Lower leg skin (tissue), 4 donors: ENCODE results near the gene PRDM11. TPM values are rescaled to one million over a fixed set of nuclear protein-coding genes. Genes with fewer than 3 reads are reported as not detected.
"Not testable (repeated sequence)": the region's sequence is repeated elsewhere in the genome, so short reads cannot be mapped to it uniquely, and the experiment has no call there.

Source experiments
- DNase-seq, 2 donors: peaks; one replicate each; pipeline ENCODE4 v3.0.0-alpha.2; 2019; ENCODE audit warnings: low spot score in 2 of 2
- H3K4me3 ChIP-seq: fragments of 200-600 bp; sonication (generic); 2 replicates; pipeline ENCODE4 v1.5.1; 2017; ENCODE audit warnings: mild to moderate bottlenecking, low read depth; ENCODE audit not compliant: poor library complexity, severe bottlenecking
- CTCF ChIP-seq, 3 donors: fragments of 450-650 bp; IDR thresholded peaks; one replicate each; pipeline ENCODE4 v1.5.1; 2016; ENCODE audit warnings: antibody characterized with exemption in 3 of 3, mild to moderate bottlenecking in 3 of 3, moderate library complexity in 2 of 3
- POLR2A ChIP-seq, 2 donors: fragments of 450-650 bp; IDR thresholded peaks; one replicate each; pipeline ENCODE4 v1.6.1; 2016 to 2017; ENCODE audit warnings: antibody characterized with exemption in 2 of 2, mild to moderate bottlenecking in 1 of 2, moderate library complexity in 1 of 2
- WGBS, 2 donors: methylation state at CpG; one replicate each; pipeline ENCODE4 v1.1.5; 2018; 5-methylcytosine and 5-hydroxymethylcytosine counted together
- intact Hi-C: fragments of 100-400 bp; cut with DNase I; formaldehyde crosslinking; loops from one replicate; pipeline ENCODE4 v1.15.0; 2023; ENCODE audit warnings: low total_unique reads
- total RNA-seq, 4 donors: library from RNA; depleted of rRNA; stranded (reverse); fragments of >200 nt; gene quantifications; one replicate each; pipeline ENCODE4 v1.1.0, GENCODE V29; 2016

The PRDM11 gene
- total RNA-seq, 4 donors from 2014 or later = 3.2 to 9.5 (median 6.6) TPM

DNA sequence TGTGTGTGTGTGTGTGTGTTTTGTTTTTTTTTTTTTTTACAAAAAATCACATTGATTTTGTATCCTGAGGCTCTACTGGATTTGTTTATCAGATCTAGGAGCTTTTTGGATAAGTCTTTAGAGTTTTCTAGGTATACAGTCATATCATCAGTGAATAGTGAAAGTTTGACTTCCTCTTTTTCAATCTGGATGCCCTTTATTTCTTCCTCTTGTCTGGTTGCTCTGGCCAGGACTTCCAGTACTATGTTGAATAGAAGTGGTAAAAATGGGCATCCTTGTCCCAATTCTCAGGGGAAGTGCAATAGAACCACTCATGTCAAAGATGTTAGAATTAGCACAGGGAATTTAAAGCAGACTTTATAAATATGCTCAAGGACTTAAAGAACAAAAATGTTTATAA, 32.6 kb upstream of the PRDM11 start:
- intact Hi-C loops = no loop called here

DNA sequence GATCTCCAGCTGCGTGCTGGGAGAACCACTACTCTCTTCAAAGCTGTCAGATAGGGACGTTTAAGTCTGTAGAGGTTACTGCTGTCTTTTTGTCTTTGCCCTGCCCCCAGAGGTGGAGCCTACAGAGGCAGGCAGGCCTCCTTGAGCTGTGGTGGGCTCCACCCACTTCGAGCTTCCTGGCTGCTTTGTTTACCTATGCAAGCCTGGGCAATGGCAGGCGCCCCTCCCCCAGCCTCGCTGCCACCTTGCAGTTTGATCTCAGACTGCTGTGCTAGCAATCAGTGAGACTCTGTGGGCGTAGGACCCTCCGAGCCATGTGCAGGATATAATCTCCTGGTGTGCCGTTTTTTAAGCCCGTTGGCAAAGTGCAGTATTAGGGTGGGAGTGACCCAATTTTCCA, 18.6 kb upstream of the PRDM11 start:
- H3K4me3 ChIP-seq, intact Hi-C loops, DNase-seq: not testable (repeated sequence)
- WGBS, 2 donors = 79 to 89% methylated on average over 7 to 9 of the region's 9 CpGs

More for the DNA sequence above, 32.6 kb upstream of the PRDM11 start:
- TF ChIP-seq CTCF (IDR thresholded peaks at IDR 0.05) = no peak
- no peak for TF ChIP-seq POLR2A (IDR thresholded peaks at IDR 0.05)
- no peak for DNase-seq
- H3K4me3 ChIP-seq = no peak overlapping the region

DNA sequence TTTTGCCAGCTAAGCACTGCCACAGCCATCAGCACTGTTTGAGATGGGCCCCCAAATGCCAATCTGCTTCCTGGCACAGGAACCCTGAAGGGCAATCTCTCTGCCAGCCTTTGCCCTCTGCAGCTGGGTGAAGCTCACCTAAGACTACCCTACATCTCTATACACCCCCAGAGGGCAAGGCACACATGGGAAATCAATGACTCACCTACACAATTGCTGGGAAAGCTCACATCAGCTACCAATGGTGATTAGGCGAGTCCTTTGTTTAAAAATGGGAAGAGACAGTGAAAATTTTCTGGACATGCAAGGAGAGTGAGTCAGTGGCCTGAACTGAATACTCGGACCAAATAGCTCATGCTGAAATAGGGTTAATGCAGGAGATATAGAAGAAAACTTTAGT, 12.6 kb upstream of the PRDM11 start:
- no peak for DNase-seq
- WGBS, 2 donors = 83 to 93% methylated on average over 2 of the region's 2 CpGs
- intact Hi-C loops = no loop called here
- TF ChIP-seq CTCF (IDR thresholded peaks at IDR 0.05) (no peak), POLR2A (IDR thresholded peaks at IDR 0.05) (no peak)
- no peak overlapping the region for H3K4me3 ChIP-seq

- H3K4me3 ChIP-seq = no peak overlapping the region
- intact Hi-C loops = no loop called here
- TF ChIP-seq CTCF (IDR thresholded peaks at IDR 0.05) (no peak), POLR2A (IDR thresholded peaks at IDR 0.05) (no peak)
- DNase-seq = no peak
- WGBS, 2 donors = 47 to 53% methylated on average over 1 of the region's 1 CpG
Measured at GRCh38 chr11:45141171-45141570, 5.3 kb upstream of the PRDM11 start.

- no peak overlapping the region for H3K4me3 ChIP-seq
- WGBS, 2 donors = 66 to 75% methylated on average over 2 of the region's 2 CpGs
- TF ChIP-seq CTCF (IDR thresholded peaks at IDR 0.05) = no peak
- TF ChIP-seq POLR2A (IDR thresholded peaks at IDR 0.05) = no peak
- intact Hi-C loops = no loop called here
- DNase-seq = peak in 1 of 2 donors; percentile 53
Measured at GRCh38 chr11:45141631-45142030, 4.8 kb upstream of the PRDM11 start.

DNA sequence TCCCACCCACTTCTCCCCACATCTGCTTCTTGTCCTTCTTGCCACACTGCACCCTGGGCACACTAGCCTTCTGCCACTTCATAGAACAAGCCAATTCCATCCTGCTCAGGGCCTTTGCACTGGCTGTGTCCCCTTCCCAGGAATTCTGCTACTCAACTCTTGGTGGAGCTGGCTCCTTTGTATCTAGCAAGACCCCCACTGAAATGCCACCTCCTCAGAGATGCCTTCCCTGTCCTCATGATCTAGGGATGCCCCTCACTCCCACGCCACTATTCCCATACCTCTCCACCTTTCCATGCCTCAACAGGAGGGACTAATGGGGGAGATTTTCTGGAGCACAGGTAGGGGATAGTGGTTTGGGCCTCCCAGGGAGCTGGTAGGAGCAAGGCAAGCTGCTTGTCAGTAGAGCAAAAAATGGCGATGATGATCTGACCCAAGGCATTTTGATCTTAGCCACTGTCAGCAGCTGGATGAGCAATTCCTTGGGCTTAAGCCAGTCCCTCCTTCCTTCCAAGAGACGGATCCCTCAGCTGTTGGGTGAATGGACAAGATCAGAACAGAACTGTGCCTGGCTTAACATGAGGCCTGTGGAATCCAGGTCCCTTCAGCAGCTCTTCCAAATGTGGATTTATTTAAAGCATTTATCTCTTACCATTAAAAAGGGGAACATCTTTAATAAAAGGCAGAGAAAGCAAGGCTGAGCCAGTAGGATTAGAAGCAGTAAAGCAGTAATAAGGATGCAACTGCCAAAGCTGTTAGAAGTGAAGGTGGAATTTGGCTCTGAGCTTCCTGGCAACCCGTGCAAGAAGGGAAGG, 4.0 kb upstream of the PRDM11 start:
- WGBS, 2 donors = 44 to 50% methylated on average over 4 of the region's 4 CpGs
- DNase-seq = peak in 1 of 2 donors; percentile 50
- TF ChIP-seq POLR2A (IDR thresholded peaks at IDR 0.05) (no peak), CTCF (IDR thresholded peaks at IDR 0.05) (no peak)
- intact Hi-C loops = no loop called here
- H3K4me3 ChIP-seq = no peak overlapping the region
